Body of pancreas (tissue), 4 donors: ENCODE results near the gene RBM26. TPM values are rescaled to one million over a fixed set of nuclear protein-coding genes. Genes with fewer than 3 reads are reported as not detected.

ENCODE experiments used
- ATAC-seq: fragments of 150-250 bp; one replicate; pipeline ENCODE4 v1.9.1; 2016
- DNase-seq, 4 donors: peaks; one replicate each; pipeline ENCODE4 v3.0.0-alpha.2; 2019
- H3K27ac ChIP-seq, 4 donors: fragments of 200-600 bp; sonication (generic); 1 replicate in 3 of 4; 2 replicates in 1 of 4; pipeline versions ENCODE4 v1.5.1 to v1.6.1; 2016 to 2019; ENCODE audit warnings: mild to moderate bottlenecking in 1 of 4, mixed read lengths in 1 of 4, moderate library complexity in 1 of 4
- H3K27me3 ChIP-seq, 2 donors: fragments of 200-600 bp; sonication (generic); one replicate each; pipeline ENCODE4 v1.6.0; 2016; ENCODE audit warnings: mild to moderate bottlenecking in 1 of 2
- H3K36me3 ChIP-seq, 2 donors: fragments of 200-600 bp; sonication (generic); replicated peaks in 1 of 2; 2 replicates each; pipeline ENCODE4 v1.5.1; 2016; ENCODE audit warnings: low read depth in 2 of 2; ENCODE audit not compliant: insufficient read depth in 1 of 2
- H3K4me1 ChIP-seq: fragments of 200-600 bp; sonication (generic); one replicate; pipeline ENCODE4 v1.6.0; 2016
- H3K4me3 ChIP-seq, 2 donors: fragments of 200-600 bp; sonication (generic); 1 replicate in 1 of 2; 2 replicates in 1 of 2; pipeline ENCODE4 v1.5.1; 2016 to 2019
- H3K9me3 ChIP-seq, 3 donors: fragments of 200-600 bp; sonication (generic); 1 replicate in 2 of 3; 2 replicates in 1 of 3; pipeline ENCODE4 v1.5.1; 2016
- POLR2A ChIP-seq, 3 donors: fragments of 450-650 bp; IDR thresholded peaks; one replicate each; pipeline ENCODE4 v1.6.1; 2016; ENCODE audit warnings: antibody characterized with exemption in 3 of 3, mild to moderate bottlenecking in 2 of 3
- WGBS, 2 donors: methylation state at CpG; one replicate each; pipeline ENCODE4 v1.1.5; 2017; 5-methylcytosine and 5-hydroxymethylcytosine counted together
- intact Hi-C: fragments of 100-400 bp; cut with DNase I; formaldehyde crosslinking; loops from one replicate; pipeline ENCODE4 v1.15.1; 2023
- total RNA-seq, 2 donors: library from RNA; depleted of rRNA; stranded (reverse); fragments of >200 nt; gene quantifications; one replicate each; pipeline ENCODE4 v1.1.0, GENCODE V29; 2016
- TF ChIP-seq, protein P1 (sequence below), 7 experiments: fragments of 450-650 bp in 4 of 7; fragments of 200-600 bp in 3 of 7; sonication (generic) in 3 of 7; IDR thresholded peaks; one replicate each; pipeline ENCODE4 v1.5.1; 2016 to 2019; ENCODE audit warnings: antibody characterized with exemption in 7 of 7

RBM26 gene
- total RNA-seq, 2 donors from 2014 or later, result 32.3 to 38.1 TPM

DNA sequence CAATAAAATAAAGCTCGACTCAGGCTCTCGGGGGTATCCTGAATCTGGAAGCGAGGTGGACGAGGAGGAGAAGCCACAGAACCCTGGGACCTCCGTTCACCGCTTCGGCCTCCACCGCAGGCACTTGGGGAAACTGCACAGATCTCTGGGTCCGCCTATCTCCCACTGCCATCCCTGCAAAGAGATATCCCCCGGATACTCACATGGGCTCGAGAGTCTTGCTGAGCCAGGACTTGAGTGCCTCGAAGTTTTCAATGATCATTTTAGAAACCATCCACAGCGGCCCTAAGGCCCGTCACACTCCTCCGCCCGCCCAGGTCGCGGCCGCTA lies 589 bp downstream of the RBM26 start:
- no peak for TF ChIP-seq POLR2A (IDR thresholded peaks at IDR 0.05)
- TF ChIP-seq, protein P1, sequence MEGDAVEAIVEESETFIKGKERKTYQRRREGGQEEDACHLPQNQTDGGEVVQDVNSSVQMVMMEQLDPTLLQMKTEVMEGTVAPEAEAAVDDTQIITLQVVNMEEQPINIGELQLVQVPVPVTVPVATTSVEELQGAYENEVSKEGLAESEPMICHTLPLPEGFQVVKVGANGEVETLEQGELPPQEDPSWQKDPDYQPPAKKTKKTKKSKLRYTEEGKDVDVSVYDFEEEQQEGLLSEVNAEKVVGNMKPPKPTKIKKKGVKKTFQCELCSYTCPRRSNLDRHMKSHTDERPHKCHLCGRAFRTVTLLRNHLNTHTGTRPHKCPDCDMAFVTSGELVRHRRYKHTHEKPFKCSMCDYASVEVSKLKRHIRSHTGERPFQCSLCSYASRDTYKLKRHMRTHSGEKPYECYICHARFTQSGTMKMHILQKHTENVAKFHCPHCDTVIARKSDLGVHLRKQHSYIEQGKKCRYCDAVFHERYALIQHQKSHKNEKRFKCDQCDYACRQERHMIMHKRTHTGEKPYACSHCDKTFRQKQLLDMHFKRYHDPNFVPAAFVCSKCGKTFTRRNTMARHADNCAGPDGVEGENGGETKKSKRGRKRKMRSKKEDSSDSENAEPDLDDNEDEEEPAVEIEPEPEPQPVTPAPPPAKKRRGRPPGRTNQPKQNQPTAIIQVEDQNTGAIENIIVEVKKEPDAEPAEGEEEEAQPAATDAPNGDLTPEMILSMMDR (IDR thresholded peaks at IDR 0.05), result no peak
- 1% methylated on average over 16 to 19 of the region's 19 CpGs for WGBS, 2 donors
- Histone ChIP-seq H3K36me3 (no peaks in the 10 kb centered on the region), H3K27ac (peak overlapping the region; percentile 90 to 94 (median 92)), H3K4me3 (peak overlapping the region; percentile 75 to 92), H3K4me1 (peaks cover 57% of the 10 kb centered on the region), H3K27me3 (no peaks in the 10 kb centered on the region), H3K9me3 (no peaks in the 10 kb centered on the region)
- DNase-seq, result peak in 1 of 4 donors; percentile 28
- intact Hi-C loops, result no loop called here
- ATAC-seq, result peak; percentile 3

DNA sequence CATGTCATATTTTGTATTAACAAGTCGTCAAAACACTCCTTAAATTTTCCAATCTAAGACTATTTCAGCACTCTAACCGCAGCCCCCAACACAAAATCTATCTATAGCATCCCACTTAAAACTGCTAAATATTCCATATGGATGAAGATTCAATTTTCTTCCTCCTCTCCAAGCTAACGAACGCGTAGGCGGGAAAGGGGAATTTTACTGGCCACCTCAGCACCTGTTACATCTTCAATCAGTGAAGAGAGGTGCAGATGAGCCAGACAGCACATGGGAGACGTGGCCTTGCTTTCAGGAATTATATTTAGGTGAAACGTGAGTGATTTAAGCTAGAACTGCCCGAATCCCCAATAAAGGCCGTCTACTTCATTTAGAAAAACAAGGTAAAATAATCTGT lies 1.1 kb downstream of the RBM26 start:
- no peak for TF ChIP-seq POLR2A (IDR thresholded peaks at IDR 0.05)
- TF ChIP-seq, protein P1 (IDR thresholded peaks at IDR 0.05), result no peak
- H3K36me3 ChIP-seq, result no peaks in the 10 kb centered on the region
- WGBS, 2 donors, result 0% methylated on average over 10 of the region's 10 CpGs
- peak overlapping the region; percentile 75 to 92 for H3K4me3 ChIP-seq
- ATAC-seq, result no peak
- H3K27me3 ChIP-seq, result no peaks in the 10 kb centered on the region
- H3K4me1 ChIP-seq, result peaks cover 62% of the 10 kb centered on the region
- H3K9me3 ChIP-seq, result no peaks in the 10 kb centered on the region
- intact Hi-C loops, result no loop called here
- peak overlapping the region; percentile 90 to 94 (median 92) for H3K27ac ChIP-seq
- no peak for DNase-seq

DNA sequence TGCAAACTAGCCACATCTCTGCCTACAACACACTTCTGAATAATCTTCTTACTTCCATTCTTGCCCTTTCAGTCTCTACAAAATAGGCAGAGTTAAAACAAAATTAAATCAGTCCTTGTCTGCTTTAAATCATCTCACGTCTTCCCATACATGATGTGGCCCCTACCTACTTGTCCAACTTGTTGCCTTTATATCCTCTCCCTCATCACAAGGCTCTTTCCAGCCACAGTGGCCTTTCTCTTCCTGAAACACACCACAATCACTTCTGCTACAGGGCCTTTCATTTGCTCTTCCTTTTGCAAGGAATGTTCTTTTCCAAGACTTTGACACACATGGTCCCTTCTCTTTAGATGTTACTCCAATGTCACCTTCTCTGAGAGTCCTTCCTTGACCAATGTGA lies 1.7 kb downstream of the RBM26 start:
- H3K4me1 ChIP-seq, result peaks cover 58% of the 10 kb centered on the region
- peak overlapping the region; percentile 75 to 92 for H3K4me3 ChIP-seq
- no peaks in the 10 kb centered on the region for H3K36me3 ChIP-seq
- H3K9me3 ChIP-seq, result no peaks in the 10 kb centered on the region
- 16 to 20% methylated on average over 1 of the region's 1 CpG for WGBS, 2 donors
- TF ChIP-seq, protein P1 (IDR thresholded peaks at IDR 0.05), result no peak
- TF ChIP-seq POLR2A (IDR thresholded peaks at IDR 0.05), result no peak
- intact Hi-C loops, result no loop called here
- ATAC-seq, result no peak
- DNase-seq, result no peak
- H3K27me3 ChIP-seq, result no peaks in the 10 kb centered on the region
- H3K27ac ChIP-seq, result peak overlapping the region in 1 of 4 donors; percentile 12

DNA sequence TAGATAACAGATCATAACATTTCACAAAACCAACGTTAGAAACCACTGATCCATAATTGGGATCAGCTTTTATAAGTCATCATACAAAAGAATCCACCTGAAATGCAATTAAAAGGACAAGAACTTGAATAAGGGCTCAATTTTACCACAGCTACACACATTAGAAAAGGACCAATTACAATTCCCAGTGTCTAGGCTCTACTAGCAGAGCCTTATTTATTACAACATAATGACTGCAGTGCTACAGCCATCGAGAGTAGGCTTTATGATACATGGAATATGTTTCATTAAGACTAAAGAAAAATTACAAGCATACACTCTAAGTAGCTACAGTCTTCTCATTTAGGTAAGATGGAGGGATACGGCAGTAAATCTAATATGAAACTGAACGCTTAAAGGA lies 2.9 kb downstream of the RBM26 start:
- no peaks in the 10 kb centered on the region for H3K27me3 ChIP-seq
- DNase-seq (no peak), ATAC-seq (no peak)
- H3K4me3 ChIP-seq, result no peak overlapping the region
- peaks cover 60% of the 10 kb centered on the region for H3K4me1 ChIP-seq
- no peaks in the 10 kb centered on the region for H3K9me3 ChIP-seq
- intact Hi-C loops, result no loop called here
- peak overlapping the region in 1 of 4 donors; percentile 0 for H3K27ac ChIP-seq
- TF ChIP-seq, protein P1 (IDR thresholded peaks at IDR 0.05), result no peak
- no peak for TF ChIP-seq POLR2A (IDR thresholded peaks at IDR 0.05)
- H3K36me3 ChIP-seq, result no peaks in the 10 kb centered on the region
- WGBS, 2 donors, result 40 to 41% methylated on average over 4 of the region's 4 CpGs

DNA sequence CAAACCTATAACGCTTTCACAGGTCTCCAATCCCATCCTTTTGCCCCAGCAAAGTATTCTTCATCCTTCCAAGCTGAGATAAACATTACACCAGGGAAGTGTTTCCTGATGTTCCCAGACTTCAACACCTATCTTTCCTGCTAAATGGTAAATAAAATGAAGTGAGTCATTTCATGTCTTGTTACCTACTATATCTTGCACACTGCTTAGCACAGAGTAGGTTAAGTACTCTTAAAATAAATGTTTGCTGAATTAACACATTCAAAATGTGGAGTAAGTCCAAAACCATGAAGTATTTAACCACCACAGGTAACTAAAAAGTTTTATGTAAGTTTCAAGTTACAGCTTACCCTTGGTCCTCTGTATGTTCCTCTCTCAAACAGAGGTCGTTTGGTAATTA lies 3.4 kb downstream of the RBM26 start:
- intact Hi-C loops, result no loop called here
- H3K4me3 ChIP-seq, result no peak overlapping the region
- DNase-seq (no peak), ATAC-seq (no peak)
- peaks cover 56% of the 10 kb centered on the region for H3K4me1 ChIP-seq
- H3K27ac ChIP-seq, result peak overlapping the region in 1 of 4 donors; percentile 0
- WGBS, 2 donors, result 51 to 53% methylated on average over 2 of the region's 2 CpGs
- no peaks in the 10 kb centered on the region for H3K9me3 ChIP-seq
- no peaks in the 10 kb centered on the region for H3K27me3 ChIP-seq
- TF ChIP-seq, protein P1 (IDR thresholded peaks at IDR 0.05), result no peak
- TF ChIP-seq POLR2A (IDR thresholded peaks at IDR 0.05), result no peak
- no peaks in the 10 kb centered on the region for H3K36me3 ChIP-seq
